DOHH2 (cell line): Measurements from ENCODE around the gene SLC4A11.

Experiments used
- H3F3A ChIP-seq: fragments of 200-600 bp; sonication (generic), shearing (Covaris generic); 2 replicates; pipeline ENCODE4 v1.6.0; 2016; ENCODE audit warnings: antibody characterized with exemption, mild to moderate bottlenecking; ENCODE audit not compliant: control insufficient read depth, insufficient read depth
- H3K27ac ChIP-seq: fragments of 200-600 bp; sonication (generic); 2 replicates; pipeline ENCODE4 v1.5.1; 2014; ENCODE audit warnings: low read depth, mild to moderate bottlenecking, low read length, moderate library complexity
- H3K27me3 ChIP-seq: fragments of 200-600 bp; sonication (generic); 2 replicates; pipeline ENCODE4 v1.6.1; 2014; ENCODE audit warnings: mild to moderate bottlenecking, low read length, mixed read lengths; ENCODE audit not compliant: control insufficient read depth
- H3K36me3 ChIP-seq: fragments of 200-600 bp; sonication (generic); 2 replicates; pipeline ENCODE4 v1.6.1; 2014; ENCODE audit warnings: mild to moderate bottlenecking, low read length, moderate library complexity, mixed read lengths; ENCODE audit not compliant: control insufficient read depth
- H3K4me1 ChIP-seq: fragments of 200-600 bp; sonication (generic); 2 replicates; pipeline ENCODE4 v1.6.1; 2014; ENCODE audit warnings: mild to moderate bottlenecking, low read length, mixed read lengths; ENCODE audit not compliant: control insufficient read depth
- H3K4me2 ChIP-seq: fragments of 200-600 bp; sonication (generic); 2 replicates; pipeline ENCODE4 v1.6.0; 2014; ENCODE audit warnings: mild to moderate bottlenecking, low read length, moderate library complexity
- H3K4me3 ChIP-seq: fragments of 200-600 bp; sonication (generic); 2 replicates; pipeline ENCODE4 v1.5.1; 2014; ENCODE audit warnings: mild to moderate bottlenecking, low read length, mixed read lengths
- H3K79me2 ChIP-seq: fragments of 200-600 bp; sonication (generic); 2 replicates; pipeline ENCODE4 v1.6.1; 2014; ENCODE audit warnings: mild to moderate bottlenecking, low read length, mixed read lengths; ENCODE audit not compliant: control insufficient read depth
- H3K9me2 ChIP-seq: fragments of 200-600 bp; sonication (generic); replicated peaks from 2 replicates; pipeline ENCODE4 v1.6.1; 2014; ENCODE audit warnings: mild to moderate bottlenecking, low read length, mixed read lengths; ENCODE audit not compliant: control insufficient read depth
- H3K9me3 ChIP-seq: fragments of 200-600 bp; sonication (generic); 2 replicates; pipeline ENCODE4 v1.6.1; 2014; ENCODE audit warnings: antibody characterized with exemption, low read length, mixed read lengths; ENCODE audit not compliant: control insufficient read depth, insufficient read depth
- H4K20me1 ChIP-seq: fragments of 200-600 bp; sonication (generic); 2 replicates; pipeline ENCODE4 v1.6.0; 2014; ENCODE audit warnings: low read depth, mild to moderate bottlenecking, antibody characterized with exemption, low read length, moderate library complexity; ENCODE audit not compliant: control insufficient read depth, insufficient read depth
- EZH2phosphoT487 ChIP-seq: fragments of 200-600 bp; sonication (generic); IDR thresholded peaks from 2 replicates; pipeline ENCODE4 v1.6.1; 2017; ENCODE audit warnings: borderline replicate concordance, mild to moderate bottlenecking, antibody characterized with exemption, low read length, moderate library complexity, mixed read lengths
- TF ChIP-seq, protein P1 (sequence below): fragments of 200-600 bp; sonication (generic); IDR thresholded peaks from one replicate; pipeline ENCODE4 v1.5.1; 2014; ENCODE audit warnings: antibody characterized with exemption, mild to moderate bottlenecking, low read depth, low read length; ENCODE audit not compliant: poor library complexity, severe bottlenecking

Gene SLC4A11

DNA sequence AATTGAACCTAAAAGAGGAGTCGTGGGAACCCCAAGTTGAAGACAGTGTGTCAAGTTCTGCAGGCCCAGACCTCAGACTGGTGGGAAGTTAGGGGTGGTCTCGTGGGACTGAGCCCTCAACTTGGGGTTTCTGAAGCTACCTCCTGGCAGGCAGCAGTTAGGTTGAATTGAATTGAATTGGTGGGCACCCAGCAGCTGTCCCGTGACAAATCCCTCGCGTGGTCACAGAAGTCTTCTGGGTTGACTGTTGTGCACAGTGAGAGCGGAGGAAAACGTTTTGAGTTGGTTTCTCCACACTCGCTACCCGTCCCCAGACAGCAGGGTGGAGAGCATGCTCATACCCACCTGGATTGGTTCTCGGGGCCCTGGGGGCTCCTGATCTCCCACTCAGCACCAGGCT, 12.9 kb downstream of the SLC4A11 start:
- Histone ChIP-seq H4K20me1 (peaks cover 5% of the 10 kb centered on the region; the same call in 1 of the 2 replicates), H3K9me3 (no peaks in the 10 kb centered on the region), H3K27me3 (no peaks in the 10 kb centered on the region), H3K4me1 (peaks cover 15% of the 10 kb centered on the region), H3K4me3 (no peak overlapping the region), H3F3A (no peaks in the 10 kb centered on the region), H3K79me2 (no peaks in the 10 kb centered on the region), H3K9me2 (no peaks in the 10 kb centered on the region), H3K27ac (no peak overlapping the region), H3K36me3 (peaks cover 25% of the 10 kb centered on the region), H3K4me2 (no peak overlapping the region)
- no peak for TF ChIP-seq EZH2phosphoT487
- TF ChIP-seq, protein P1, sequence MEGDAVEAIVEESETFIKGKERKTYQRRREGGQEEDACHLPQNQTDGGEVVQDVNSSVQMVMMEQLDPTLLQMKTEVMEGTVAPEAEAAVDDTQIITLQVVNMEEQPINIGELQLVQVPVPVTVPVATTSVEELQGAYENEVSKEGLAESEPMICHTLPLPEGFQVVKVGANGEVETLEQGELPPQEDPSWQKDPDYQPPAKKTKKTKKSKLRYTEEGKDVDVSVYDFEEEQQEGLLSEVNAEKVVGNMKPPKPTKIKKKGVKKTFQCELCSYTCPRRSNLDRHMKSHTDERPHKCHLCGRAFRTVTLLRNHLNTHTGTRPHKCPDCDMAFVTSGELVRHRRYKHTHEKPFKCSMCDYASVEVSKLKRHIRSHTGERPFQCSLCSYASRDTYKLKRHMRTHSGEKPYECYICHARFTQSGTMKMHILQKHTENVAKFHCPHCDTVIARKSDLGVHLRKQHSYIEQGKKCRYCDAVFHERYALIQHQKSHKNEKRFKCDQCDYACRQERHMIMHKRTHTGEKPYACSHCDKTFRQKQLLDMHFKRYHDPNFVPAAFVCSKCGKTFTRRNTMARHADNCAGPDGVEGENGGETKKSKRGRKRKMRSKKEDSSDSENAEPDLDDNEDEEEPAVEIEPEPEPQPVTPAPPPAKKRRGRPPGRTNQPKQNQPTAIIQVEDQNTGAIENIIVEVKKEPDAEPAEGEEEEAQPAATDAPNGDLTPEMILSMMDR = no peak

DNA sequence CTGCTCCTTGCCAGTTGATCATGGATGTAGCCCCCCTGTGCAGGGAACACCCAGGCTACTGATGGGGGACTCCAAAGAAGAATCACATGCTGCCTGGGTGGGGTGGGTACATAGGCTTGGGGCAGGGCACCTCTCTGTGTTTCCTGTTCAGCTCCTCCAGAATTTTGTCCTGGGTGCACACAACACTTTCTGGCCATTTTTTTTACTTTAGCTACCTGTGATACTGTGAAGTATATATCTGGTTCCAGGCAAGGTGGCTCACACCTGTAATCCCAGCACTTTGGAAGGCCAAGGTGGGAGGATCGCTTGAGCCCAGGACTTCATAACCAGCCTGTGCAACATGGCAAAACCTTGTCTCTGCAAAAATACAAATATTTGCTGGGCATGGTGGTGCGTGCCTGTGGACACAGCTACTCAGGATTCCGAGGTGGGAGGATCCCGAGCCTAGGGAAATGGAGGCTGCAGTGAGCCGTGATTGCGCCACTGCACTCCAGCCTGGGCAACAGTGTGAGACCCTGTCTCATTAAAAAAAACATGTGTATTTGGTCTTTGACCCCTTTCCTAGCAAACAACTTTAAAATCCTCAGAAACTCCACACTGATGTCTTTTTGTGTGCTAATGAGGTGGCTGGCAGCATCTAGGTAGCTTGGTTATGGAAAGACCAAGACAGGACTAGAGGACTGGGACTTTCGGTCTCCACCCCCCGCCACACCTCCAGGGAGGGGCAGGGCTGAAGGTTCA, 14.1 kb downstream of the SLC4A11 start:
- Histone ChIP-seq H3K9me2 (no peaks in the 10 kb centered on the region), H3K4me2 (no peak overlapping the region), H3K79me2 (no peaks in the 10 kb centered on the region), H3K4me3 (no peak overlapping the region), H3K27me3 (no peaks in the 10 kb centered on the region), H3K36me3 (peaks cover 31% of the 10 kb centered on the region), H4K20me1 (peaks cover 5% of the 10 kb centered on the region; the same call in 1 of the 2 replicates), H3F3A (no peaks in the 10 kb centered on the region), H3K27ac (no peak overlapping the region), H3K9me3 (no peaks in the 10 kb centered on the region), H3K4me1 (peaks cover 15% of the 10 kb centered on the region)
- no peak for TF ChIP-seq EZH2phosphoT487
- TF ChIP-seq, protein P1 = no peak

DNA sequence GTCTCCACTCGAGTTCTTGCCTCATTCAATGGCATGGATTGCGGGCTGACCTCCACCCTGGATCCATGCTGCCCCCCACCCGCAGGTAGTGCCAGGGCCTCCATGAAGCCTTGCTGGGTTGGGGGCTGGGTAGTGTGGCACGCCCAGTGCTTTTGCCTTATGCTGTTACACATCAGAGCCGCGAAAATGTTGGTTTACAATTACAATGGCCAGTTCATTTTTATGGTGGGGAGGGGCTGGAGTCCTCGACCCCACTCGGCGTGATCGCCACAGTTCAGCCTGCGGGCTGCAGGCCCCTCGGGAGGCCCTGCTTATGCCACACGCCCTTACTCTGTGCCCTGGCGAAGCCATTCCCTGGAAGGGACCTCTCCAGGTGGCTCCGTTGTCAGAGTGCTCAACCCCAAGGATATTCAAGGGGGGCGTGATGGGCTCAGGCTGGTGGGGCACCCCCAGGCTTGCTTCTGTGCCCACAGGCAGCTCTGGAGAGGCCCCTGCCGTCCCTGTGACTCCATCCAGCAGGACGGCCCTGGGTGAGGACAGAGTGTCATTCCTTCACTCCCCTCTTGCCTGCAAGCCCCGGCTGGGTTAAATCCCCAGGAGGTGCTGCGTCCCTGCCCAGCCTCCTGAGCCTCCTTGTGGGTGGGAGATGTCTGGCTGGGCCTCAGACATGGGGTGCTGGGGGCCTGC, 14.9 kb downstream of the SLC4A11 start:
- Histone ChIP-seq H3K4me3 (no peak overlapping the region), H3K4me1 (peaks cover 15% of the 10 kb centered on the region), H3K79me2 (no peaks in the 10 kb centered on the region), H3K9me3 (no peaks in the 10 kb centered on the region), H3K27me3 (no peaks in the 10 kb centered on the region), H3K36me3 (peaks cover 31% of the 10 kb centered on the region), H3K9me2 (no peaks in the 10 kb centered on the region), H3K27ac (no peak overlapping the region), H3F3A (no peaks in the 10 kb centered on the region), H3K4me2 (no peak overlapping the region), H4K20me1 (peaks cover 5% of the 10 kb centered on the region; the same call in 1 of the 2 replicates)
- no peak for TF ChIP-seq EZH2phosphoT487
- TF ChIP-seq, protein P1 = no peak
